ENCODE data around the gene C2CD2. TPM values are rescaled to one million over a fixed set of nuclear protein-coding genes. Genes with fewer than 3 reads are reported as not detected.

The C2CD2 gene
- total and polyA plus RNA-seq, 2 of the 8 experiments (the other 6 are each of a cell fraction or from before 2014, with no cell fraction given) = 10.4 to 13.0 TPM

GRCh38 chr21:41920476-41920875, 33.3 kb downstream of the C2CD2 start:
- Histone ChIP-seq H4K20me1 (replicated peaks in 1 of 2; ENCODE audit: control insufficient read depth in 1 of 2, insufficient read depth in 2 of 2, low read length in 2 of 2) (peaks cover 0 to 3% of the 10 kb centered on the region in 2 experiments), H3K27me3 (replicated peaks in 1 of 4; ENCODE audit: control insufficient read depth in 3 of 4, extremely low read depth in 1 of 4, insufficient read depth in 3 of 4, low read length in 3 of 4) (no peaks in the 10 kb centered on the region), H2BK15ac (ENCODE audit: low read length) (no peak overlapping the region), H2BK12ac (ENCODE audit: low read depth, low read length) (no peak overlapping the region), H3K9ac (replicated peaks in 1 of 4; ENCODE audit: extremely low read depth in 1 of 4, low read depth in 3 of 4, low read length in 3 of 4) (no peak overlapping the region), H3K27ac (ENCODE audit: low read depth, low read length) (no peak overlapping the region), H3K23ac (ENCODE audit: insufficient read length) (no peak overlapping the region), H2AFZ (ENCODE audit: low read length) (no peak overlapping the region), H3K56ac (replicated peaks; ENCODE audit: insufficient read length, low read depth, low read length) (no peak overlapping the region), H3K4me2 (ENCODE audit: insufficient read depth in 1 of 2, low read depth in 2 of 2, low read length in 2 of 2) (no peak overlapping the region), H2BK20ac (ENCODE audit: low read length) (no peak overlapping the region), H2BK5ac (ENCODE audit: low read depth, low read length) (no peak overlapping the region), H4K5ac (ENCODE audit: insufficient read length, low read depth, low read length) (no peak overlapping the region), H3K23me2 (ENCODE audit: low read depth, low read length) (no peaks in the 10 kb centered on the region), H3K14ac (ENCODE audit: insufficient read length) (no peak overlapping the region), H3K9me3 (ENCODE audit: insufficient read depth in 2 of 2, low read depth in 1 of 2, low read length in 1 of 2) (no peaks in the 10 kb centered on the region), H2AK5ac (ENCODE audit: low read depth, low read length) (no peak overlapping the region), H3K4me1 (replicated peaks in 1 of 4; ENCODE audit: control insufficient read depth in 3 of 4, insufficient read depth in 4 of 4, low read length in 3 of 4) (peaks cover 0 to 1% (median 0%) of the 10 kb centered on the region in 4 experiments; a peak in 2 of 7 replicates), H3K79me2 (ENCODE audit: control insufficient read depth in 1 of 2, insufficient read depth in 2 of 2, low read length in 2 of 2) (no peaks in the 10 kb centered on the region), H3K79me1 (ENCODE audit: low read depth, low read length) (no peaks in the 10 kb centered on the region), H2BK120ac (replicated peaks; ENCODE audit: low read depth, low read length) (no peak overlapping the region), H4K8ac (ENCODE audit: extremely low read depth, insufficient read depth, low read length) (no peak overlapping the region), H3K18ac (ENCODE audit: extremely low read depth, low read length) (no peak overlapping the region), H3K4me3 (ENCODE audit: extremely low read depth in 1 of 4, insufficient read depth in 2 of 4, low read depth in 3 of 4, low read length in 4 of 4) (no peak overlapping the region), H3K36me3 (ENCODE audit: control insufficient read depth in 2 of 4, insufficient read depth in 4 of 4, low read length in 3 of 4) (peaks cover 0 to 8% (median 1%) of the 10 kb centered on the region in 4 experiments; a peak in 4 of 8 replicates), H3K4ac (replicated peaks; ENCODE audit: insufficient read length, low read depth, low read length) (no peak overlapping the region), H4K91ac (replicated peaks; ENCODE audit: insufficient read length, low read length) (no peak overlapping the region)
- FAIRE-seq (no peak), DNase-seq (ENCODE audit: low read depth in 1 of 2, low spot score in 2 of 2) (no peak)
- CTCF ChIA-PET (ENCODE audit: partially characterized antibody) = interaction anchor here (1.4 kb wide), 1 partner anchor 23 kb away, joined by 3 read pairs; no protein-coding TSS in a partner anchor
- POLR2A ChIA-PET (ENCODE audit: partially characterized antibody) = no interaction called here
- WGBS, 2 experiments (ENCODE audit: extremely low coverage in 1 of 2, insufficient coverage in 1 of 2, insufficient read length in 1 of 2, insufficient replicate concordance in 2 of 2, low coverage in 1 of 2, low lambda C conversion rate in 2 of 2, missing lambda C conversion rate in 1 of 2) = 80% methylated on average over 5 of the region's 5 CpGs; no CpG with 5 or more reads in 1 of the 2 experiments
- TF ChIP-seq POU5F1 (IDR thresholded peaks at IDR 0.05; ENCODE audit: low read depth, low read length) (no peak), KDM4A (IDR thresholded peaks at IDR 0.05; ENCODE audit: low read depth, low read length, severe bottlenecking) (no peak), EP300 (IDR thresholded peaks at IDR 0.05; ENCODE audit: borderline replicate concordance in 1 of 2, low read depth in 2 of 2, low read length in 2 of 2) (no peak), JUND (IDR thresholded peaks at IDR 0.05; ENCODE audit: low read length) (no peak), POLR2AphosphoS5 (IDR thresholded peaks at IDR 0.05; ENCODE audit: low read depth, low read length) (no peak), RXRA (IDR thresholded peaks at IDR 0.05; ENCODE audit: insufficient read depth, low read depth, low read length) (no peak), YY1 (IDR thresholded peaks at IDR 0.05; ENCODE audit: low read depth, low read length) (no peak), TAF7 (optimal IDR thresholded peaks at IDR 0.05; ENCODE audit: borderline replicate concordance, low read depth, low read length) (no peak), CHD2 (IDR thresholded peaks at IDR 0.05; ENCODE audit: low read length) (no peak), MAX (IDR thresholded peaks at IDR 0.05) (no peak), SP2 (IDR thresholded peaks at IDR 0.05; ENCODE audit: low read length) (no peak), POLR2A (IDR thresholded peaks at IDR 0.05; ENCODE audit: control extremely low read depth in 1 of 2, low read depth in 2 of 2, low read length in 2 of 2) (no peak), NRF1 (IDR thresholded peaks at IDR 0.05; ENCODE audit: low read depth, low read length) (no peak), USF2 (IDR thresholded peaks at IDR 0.05; ENCODE audit: low read length) (no peak)
